Ovary (tissue), 3 donors: ENCODE measurements around the gene UNC5CL.

Source experiments
- EP300 ChIP-seq: sonication (generic); formaldehyde crosslinking; IDR thresholded peaks from one replicate; pipeline ENCODE4 v1.6.1; 2017; ENCODE audit warnings: antibody characterized with exemption
- TF ChIP-seq, protein P1 (sequence below), 3 donors: fragments of 450-650 bp in 2 of 3; fragments of 200-600 bp in 1 of 3; IDR thresholded peaks; one replicate each; pipeline versions ENCODE4 v1.5.1 to v1.8.0; 2016 to 2022; ENCODE audit warnings: antibody characterized with exemption in 3 of 3, mild to moderate bottlenecking in 1 of 3
- donor health status: DM: no; HTN: no; CAD: no.

DNA sequence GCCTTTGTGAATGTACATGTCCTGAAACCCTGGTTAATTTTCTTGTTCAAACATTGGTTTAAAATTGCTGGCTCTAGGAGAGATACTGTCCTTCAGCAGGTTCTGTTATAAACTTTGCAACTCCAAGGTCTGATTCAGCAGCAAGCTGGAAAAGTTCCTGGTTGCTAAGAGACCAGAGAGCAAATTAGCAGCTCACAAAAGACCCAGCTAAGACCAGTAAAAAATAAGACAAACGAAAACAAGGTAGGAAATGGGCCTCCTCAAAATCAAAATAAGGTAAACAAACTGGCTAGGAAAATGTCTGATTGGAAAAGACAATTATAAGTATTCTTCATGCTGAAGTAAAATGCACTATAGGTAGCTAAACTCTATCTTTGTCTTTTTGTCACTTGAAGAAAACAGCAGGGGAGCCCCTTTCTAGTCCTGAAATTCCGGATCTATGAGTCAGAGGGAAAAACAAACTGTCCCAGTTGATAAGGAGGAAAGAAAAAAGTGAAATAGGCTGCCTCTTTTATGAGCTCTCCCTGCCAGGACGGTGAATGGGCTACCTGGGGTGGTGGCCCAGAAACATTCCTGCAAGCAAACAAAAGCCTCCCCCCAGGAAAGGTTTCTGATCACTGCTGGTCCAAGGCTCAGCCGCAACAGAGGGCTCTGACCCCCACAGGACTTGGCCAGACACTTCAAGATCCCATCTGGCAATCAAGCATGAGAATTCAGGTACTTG, 41.6 kb downstream of the UNC5CL start:
- TF ChIP-seq, protein P1, sequence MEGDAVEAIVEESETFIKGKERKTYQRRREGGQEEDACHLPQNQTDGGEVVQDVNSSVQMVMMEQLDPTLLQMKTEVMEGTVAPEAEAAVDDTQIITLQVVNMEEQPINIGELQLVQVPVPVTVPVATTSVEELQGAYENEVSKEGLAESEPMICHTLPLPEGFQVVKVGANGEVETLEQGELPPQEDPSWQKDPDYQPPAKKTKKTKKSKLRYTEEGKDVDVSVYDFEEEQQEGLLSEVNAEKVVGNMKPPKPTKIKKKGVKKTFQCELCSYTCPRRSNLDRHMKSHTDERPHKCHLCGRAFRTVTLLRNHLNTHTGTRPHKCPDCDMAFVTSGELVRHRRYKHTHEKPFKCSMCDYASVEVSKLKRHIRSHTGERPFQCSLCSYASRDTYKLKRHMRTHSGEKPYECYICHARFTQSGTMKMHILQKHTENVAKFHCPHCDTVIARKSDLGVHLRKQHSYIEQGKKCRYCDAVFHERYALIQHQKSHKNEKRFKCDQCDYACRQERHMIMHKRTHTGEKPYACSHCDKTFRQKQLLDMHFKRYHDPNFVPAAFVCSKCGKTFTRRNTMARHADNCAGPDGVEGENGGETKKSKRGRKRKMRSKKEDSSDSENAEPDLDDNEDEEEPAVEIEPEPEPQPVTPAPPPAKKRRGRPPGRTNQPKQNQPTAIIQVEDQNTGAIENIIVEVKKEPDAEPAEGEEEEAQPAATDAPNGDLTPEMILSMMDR (IDR thresholded peaks at IDR 0.05), result no peak
- TF ChIP-seq EP300, result no peak
